Dedifferentiated amniotic fluid mesenchymal stem cell (primary cell): Measurements from ENCODE around the gene HTR6.

Source experiments
- DNase-seq: peaks from one replicate; pipeline ENCODE4 v3.0.0-alpha.2; 2016; ENCODE audit errors: extremely low spot score

The HTR6 gene

DNA sequence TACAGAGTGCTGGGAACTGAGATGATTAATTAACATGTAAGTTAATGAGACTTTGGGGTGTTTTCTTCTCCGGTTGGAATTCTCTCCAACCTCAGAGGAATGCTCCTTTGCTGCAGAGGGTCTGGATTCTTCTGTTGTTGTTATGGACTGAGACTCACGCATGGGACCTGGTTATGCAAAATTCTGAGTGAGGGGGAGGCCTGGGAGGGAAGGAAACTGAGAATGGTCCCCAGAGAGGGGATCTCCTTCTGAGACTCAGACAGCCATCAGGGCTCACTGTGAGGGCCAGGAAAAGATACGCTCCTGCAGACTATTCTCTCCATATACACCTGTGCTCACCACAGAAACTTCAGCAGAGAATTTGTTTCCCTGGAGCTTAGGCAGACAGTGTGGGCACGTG, 56.3 kb downstream of the HTR6 start:
- DNase-seq, result no peak

DNA sequence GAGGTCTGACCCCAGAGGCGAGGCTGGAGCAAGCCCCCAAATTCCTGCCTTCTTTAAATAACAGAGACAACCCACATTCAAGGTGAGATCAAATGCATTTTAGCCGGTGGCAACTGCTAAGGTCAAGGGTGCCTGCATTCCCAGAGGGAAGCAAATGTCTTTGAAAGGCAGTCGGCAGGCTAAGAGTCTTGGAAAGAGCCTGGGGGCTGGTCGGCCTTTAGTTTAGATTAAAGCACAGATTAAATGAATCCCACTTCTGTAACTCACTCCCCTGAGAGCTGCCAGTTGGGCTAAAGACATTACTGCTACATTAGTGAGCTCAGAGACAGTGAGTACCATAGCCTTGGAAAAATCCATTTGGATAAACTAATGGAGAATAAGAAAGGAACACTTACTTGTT, 59.2 kb downstream of the HTR6 start:
- DNase-seq, result no peak

DNA sequence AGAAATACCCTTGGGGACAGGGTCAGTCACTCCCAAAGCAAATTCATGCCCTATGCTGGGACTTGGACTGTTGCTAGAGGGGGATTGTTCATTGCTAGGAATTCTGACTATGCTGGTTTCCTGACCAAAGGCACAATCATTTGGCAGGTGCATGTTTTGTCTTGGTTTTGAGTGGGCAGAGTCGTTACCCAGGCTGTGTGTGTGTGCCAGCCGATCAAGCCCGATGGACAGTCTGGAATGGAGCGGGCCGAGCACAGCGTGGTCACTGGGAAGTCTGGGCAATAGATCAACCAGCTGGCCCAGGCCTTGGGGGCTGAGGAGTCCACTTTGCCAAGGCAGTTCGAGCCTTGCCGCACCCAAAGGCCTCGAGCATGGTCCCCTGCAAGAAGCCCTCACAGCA, 60.9 kb downstream of the HTR6 start:
- DNase-seq, result no peak

DNA sequence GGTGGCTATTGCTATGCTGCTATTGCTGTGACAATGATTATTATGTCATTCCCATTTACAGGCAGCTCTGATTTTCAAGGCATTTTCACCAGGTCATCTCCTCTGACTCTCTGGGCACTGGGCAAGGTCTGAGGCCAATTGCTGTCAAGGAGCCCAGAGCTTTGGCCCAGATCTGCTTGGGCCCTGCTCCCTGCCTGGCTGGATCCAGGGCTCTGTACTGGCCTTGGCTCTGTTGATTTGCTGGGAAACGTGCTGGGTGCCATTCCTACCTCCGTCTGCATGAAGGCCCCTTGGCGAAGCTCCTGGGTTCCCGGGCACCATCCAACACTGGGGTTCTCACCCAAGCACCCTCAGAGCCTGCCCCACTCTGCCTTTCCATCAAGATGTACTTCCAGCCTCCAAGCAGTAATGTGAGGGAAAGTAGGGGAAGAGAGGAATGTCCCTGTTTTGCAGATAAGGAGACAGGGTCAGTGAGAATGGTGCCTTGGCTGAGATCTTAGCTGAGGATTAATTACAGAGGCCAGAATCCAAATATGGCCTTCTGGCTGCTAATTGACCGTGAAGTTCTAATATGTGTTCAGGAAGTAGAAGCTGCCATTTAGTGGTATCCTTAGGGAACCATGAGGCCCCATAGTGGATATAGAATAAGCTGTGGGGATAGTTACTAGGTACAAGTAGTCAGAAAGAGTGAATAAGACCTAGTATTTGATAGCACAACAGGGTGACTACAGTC, 63.9 kb downstream of the HTR6 start:
- no peak for DNase-seq

DNA sequence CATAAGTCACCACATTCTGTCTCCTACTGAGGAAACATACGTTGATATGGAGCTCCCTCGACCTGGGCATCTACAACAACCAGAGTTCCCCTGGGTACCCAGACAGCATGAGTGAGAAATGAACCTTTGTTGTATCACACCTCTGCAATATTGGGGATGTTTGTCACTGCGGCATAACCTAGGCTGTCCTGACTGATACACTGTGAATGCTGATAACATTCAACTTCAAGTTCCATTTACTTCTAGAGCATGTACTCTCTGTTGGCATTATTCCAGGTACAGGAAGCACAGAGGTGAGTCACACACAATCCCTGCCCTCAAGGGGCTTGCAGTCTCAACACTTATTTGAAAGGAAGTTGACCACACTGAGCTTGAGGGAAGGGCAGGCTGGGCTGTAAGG, 65.6 kb downstream of the HTR6 start:
- no peak for DNase-seq
